Measurements from ENCODE around the gene DDX41. TPM values are rescaled to one million over a fixed set of nuclear protein-coding genes. Genes with fewer than 3 reads are reported as not detected.
"Not testable (repeated sequence)": the region's sequence is repeated elsewhere in the genome, so short reads cannot be mapped to it uniquely, and the experiment has no call there.

The DDX41 gene
- total RNA-seq, 2 experiments from 2014 or later, result 211 to 220 TPM

DNA sequence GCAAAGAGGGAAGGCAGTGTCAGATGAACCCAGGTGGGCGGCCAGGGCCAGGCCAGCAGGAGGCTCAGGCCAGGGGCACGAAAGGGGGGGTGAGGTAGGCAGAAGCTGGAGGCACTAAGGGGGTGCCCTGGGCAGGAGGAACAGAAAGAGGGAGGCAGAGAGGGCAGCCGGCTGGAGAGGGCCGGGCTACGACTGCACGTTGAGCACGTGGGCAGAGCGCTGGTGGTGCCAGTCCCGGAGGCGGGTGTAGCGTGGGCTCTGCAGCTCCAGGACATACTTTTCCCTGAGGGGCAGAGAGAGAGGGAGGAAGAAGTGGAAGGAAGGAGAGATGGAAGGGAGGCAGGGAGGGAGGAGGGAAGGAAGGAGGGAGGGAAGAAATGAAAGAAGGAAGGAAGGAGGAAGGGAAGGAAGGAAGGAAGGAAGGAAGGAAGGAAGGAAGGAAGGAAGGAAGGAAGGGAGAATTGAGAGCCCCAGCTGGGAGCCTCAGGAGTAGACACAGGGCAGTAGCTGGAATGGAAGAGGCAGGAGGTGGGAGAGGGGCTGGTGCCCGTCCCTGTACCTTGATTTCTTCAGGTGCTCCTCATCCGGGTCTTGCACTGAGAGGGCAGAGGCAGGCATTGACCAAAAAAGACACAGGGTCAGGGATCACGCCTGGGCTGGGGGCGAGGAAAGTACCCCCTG is 26.3 kb downstream of the DDX41 start:
- Mint-ChIP-seq H3K36me3 (peaks cover 20% of the 10 kb centered on the region), H3K27ac (no peak overlapping the region), H3K9me3 (no peaks in the 10 kb centered on the region), H3K27me3 (no peaks in the 10 kb centered on the region), H3K4me3 (no peak overlapping the region), H3K4me1 (peaks cover 8% of the 10 kb centered on the region)
- no peak for DNase-seq

- Mint-ChIP-seq H3K27me3 (no peaks in the 10 kb centered on the region), H3K9me3 (no peaks in the 10 kb centered on the region), H3K27ac (no peak overlapping the region), H3K4me1 (peaks cover 4% of the 10 kb centered on the region), H3K36me3 (peaks cover 20% of the 10 kb centered on the region), H3K4me3 (no peak overlapping the region)
- no peak for DNase-seq
Measured at GRCh38 chr5:177489119-177489716, 27.5 kb downstream of the DDX41 start.

DNA sequence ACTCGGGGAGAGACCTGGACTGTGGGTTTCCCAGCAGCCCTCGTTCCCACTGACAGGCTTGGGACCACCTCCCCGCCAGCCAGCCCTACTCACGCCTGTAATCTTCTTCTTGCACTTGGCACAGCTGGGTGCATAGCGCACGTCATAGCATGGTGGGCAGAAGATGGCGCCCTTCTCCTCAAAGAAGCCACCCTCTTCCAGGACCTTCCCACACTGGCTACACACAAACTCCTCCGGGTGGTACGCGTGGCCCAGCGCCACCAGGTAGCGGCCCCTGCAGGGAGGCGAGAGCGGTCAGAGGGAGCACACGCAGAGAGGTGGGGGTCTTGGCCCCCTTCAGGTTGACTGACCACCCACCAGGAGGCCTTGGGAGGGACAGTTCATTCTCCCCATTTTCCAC is 28.8 kb downstream of the DDX41 start:
- no peak for DNase-seq
- H3K4me1 Mint-ChIP-seq, result no peaks in the 10 kb centered on the region
- H3K36me3 Mint-ChIP-seq, result peaks cover 20% of the 10 kb centered on the region
- no peak overlapping the region for H3K4me3 Mint-ChIP-seq
- H3K27me3 Mint-ChIP-seq, result no peaks in the 10 kb centered on the region
- no peak overlapping the region for H3K27ac Mint-ChIP-seq
- no peaks in the 10 kb centered on the region for H3K9me3 Mint-ChIP-seq

DNA sequence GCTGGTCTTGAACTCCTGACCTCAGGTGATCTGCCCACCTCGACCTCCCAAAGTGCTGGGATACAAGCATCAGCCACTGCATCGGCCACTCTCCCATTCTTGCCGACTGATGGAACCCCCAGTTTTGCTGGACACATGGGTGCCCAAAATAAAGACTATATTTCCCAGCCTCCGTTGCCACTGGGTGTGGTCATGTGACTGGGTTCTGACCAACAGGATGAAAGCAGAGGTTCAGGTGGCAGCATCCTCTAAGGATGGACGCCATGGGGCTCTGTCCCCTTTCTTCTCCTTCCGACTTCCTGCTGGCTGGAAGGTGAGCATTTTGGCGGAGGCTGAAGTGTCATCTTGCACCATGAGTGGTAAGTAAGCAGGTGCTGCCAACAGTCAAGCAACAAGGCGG is 29.6 kb downstream of the DDX41 start:
- H3K27ac Mint-ChIP-seq, result no peak overlapping the region
- no peaks in the 10 kb centered on the region for H3K4me1 Mint-ChIP-seq
- peaks cover 20% of the 10 kb centered on the region for H3K36me3 Mint-ChIP-seq
- H3K27me3 Mint-ChIP-seq, result no peaks in the 10 kb centered on the region
- DNase-seq, result no peak
- H3K4me3 Mint-ChIP-seq, result no peak overlapping the region
- no peaks in the 10 kb centered on the region for H3K9me3 Mint-ChIP-seq

GRCh38 chr5:177486256-177486655 is 30.5 kb downstream of the DDX41 start:
- no peaks in the 10 kb centered on the region for H3K27me3 Mint-ChIP-seq
- H3K36me3 Mint-ChIP-seq, result peaks cover 17% of the 10 kb centered on the region
- no peaks in the 10 kb centered on the region for H3K9me3 Mint-ChIP-seq
- H3K4me1 Mint-ChIP-seq, result no peaks in the 10 kb centered on the region
- no peak overlapping the region for H3K4me3 Mint-ChIP-seq
- no peak overlapping the region for H3K27ac Mint-ChIP-seq
- DNase-seq, result no peak

DNA sequence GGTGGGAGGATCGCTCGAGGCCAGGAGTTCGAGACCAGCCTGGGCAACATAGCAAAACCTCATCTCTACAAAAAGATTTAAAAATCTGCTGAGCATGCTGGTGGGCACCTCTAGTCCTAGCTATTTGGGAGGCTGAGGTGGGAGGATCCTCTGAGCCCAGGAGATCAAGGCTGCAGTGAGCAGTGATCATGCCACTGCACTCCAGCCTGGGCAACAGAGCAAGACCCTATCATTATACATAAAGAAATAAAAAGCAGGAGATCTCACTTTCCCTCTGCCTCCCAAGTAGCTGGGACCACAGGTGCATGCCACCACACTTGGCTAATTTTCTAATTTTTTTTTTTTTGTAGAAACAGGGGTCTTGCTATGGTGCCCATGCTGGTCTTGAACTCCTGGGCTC is 31.0 kb downstream of the DDX41 start:
- peaks cover 15% of the 10 kb centered on the region for H3K36me3 Mint-ChIP-seq
- not testable (repeated sequence) for H3K27me3 Mint-ChIP-seq, H3K27ac Mint-ChIP-seq, H3K4me1 Mint-ChIP-seq, H3K9me3 Mint-ChIP-seq, H3K4me3 Mint-ChIP-seq, DNase-seq

DNA sequence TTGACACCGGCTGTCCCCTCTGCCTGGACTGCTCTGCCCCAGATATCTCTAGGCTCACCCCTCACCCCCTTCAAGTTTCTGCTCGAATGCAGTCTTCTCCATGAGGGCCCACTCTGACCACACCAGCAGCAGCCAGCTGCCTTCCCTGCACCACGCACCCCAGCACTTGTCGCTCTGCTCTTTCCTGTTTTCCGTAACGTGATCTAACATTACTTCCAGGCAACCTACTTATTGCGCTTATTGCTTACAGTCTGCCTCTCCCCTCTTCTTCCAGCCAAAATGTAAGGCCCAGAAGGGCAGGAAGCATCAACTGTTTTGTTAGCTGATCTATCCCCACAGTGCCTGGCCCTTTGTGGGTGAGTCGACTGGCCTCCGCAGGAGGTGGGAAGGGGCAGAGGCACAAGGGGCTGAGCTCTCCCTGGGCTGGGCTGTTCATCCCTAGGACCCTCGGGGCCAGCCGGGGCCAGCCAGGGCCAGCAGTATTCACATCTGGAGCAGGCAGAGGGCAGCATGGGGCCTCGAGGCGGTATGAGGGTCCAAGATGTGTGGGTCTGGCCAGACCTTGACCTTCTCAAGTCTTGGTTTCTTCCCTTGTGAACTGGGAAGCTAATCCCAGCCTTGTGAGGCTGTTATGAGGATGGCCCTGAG is 31.7 kb downstream of the DDX41 start:
- DNase-seq, result no peak
- H3K27me3 Mint-ChIP-seq, result no peaks in the 10 kb centered on the region
- peaks cover 4% of the 10 kb centered on the region for H3K4me1 Mint-ChIP-seq
- H3K27ac Mint-ChIP-seq, result no peak overlapping the region
- H3K4me3 Mint-ChIP-seq, result no peak overlapping the region
- no peaks in the 10 kb centered on the region for H3K9me3 Mint-ChIP-seq
- H3K36me3 Mint-ChIP-seq, result peaks cover 11% of the 10 kb centered on the region

DNA sequence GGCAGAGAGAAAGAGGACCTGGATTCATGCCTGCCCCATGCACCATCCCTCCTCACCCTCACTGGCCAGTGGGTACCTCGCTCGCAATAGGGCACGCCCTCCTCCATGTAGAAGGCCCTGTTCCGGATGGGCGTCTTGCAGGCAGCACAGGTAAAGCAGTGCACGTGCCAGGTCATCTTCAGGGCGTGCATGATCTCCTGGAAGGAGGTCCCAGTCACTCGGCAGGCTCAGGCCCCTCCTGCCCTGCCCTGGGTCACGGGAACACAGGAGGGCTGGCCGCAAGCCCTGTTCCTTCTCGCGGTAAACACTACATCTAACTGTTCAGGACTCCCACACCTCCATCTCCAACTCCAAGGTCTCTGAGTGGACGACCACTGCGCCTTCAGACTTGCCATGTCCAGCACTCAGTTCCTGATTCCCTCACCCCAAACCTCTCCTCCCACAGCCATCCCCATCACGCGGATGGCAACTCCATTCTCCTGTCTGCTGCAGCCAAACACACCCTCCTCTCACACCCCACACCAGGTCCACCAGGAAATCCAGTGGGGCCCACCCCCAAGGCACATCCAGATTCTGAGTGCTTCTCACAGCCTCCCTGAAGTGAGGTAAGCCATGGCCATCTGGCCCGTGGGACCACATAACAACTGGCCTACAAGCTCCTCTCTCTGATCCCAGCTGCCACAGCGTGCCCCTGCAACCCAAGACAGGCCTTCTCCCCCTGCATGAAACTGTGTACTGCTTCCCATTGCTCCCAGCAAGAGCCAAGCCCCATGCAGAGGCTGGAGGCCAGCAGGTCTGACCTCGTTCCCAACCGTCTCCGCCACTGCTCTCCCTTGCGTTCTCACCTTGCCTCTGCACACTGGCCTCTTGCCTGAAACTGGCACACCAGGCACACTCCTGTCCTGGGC is 32.5 kb downstream of the DDX41 start:
- peaks cover 11% of the 10 kb centered on the region for H3K4me1 Mint-ChIP-seq
- H3K27me3 Mint-ChIP-seq, result no peaks in the 10 kb centered on the region
- no peaks in the 10 kb centered on the region for H3K9me3 Mint-ChIP-seq
- H3K4me3 Mint-ChIP-seq, result no peak overlapping the region
- peaks cover 14% of the 10 kb centered on the region for H3K36me3 Mint-ChIP-seq
- no peak for DNase-seq
- no peak overlapping the region for H3K27ac Mint-ChIP-seq

- DNase-seq, result no peak
- no peaks in the 10 kb centered on the region for H3K9me3 Mint-ChIP-seq
- peaks cover 17% of the 10 kb centered on the region for H3K36me3 Mint-ChIP-seq
- H3K27me3 Mint-ChIP-seq, result no peaks in the 10 kb centered on the region
- no peak overlapping the region for H3K4me3 Mint-ChIP-seq
- no peak overlapping the region for H3K27ac Mint-ChIP-seq
- peaks cover 22% of the 10 kb centered on the region for H3K4me1 Mint-ChIP-seq
Measured at GRCh38 chr5:177483042-177483441, 33.7 kb downstream of the DDX41 start.

DNA sequence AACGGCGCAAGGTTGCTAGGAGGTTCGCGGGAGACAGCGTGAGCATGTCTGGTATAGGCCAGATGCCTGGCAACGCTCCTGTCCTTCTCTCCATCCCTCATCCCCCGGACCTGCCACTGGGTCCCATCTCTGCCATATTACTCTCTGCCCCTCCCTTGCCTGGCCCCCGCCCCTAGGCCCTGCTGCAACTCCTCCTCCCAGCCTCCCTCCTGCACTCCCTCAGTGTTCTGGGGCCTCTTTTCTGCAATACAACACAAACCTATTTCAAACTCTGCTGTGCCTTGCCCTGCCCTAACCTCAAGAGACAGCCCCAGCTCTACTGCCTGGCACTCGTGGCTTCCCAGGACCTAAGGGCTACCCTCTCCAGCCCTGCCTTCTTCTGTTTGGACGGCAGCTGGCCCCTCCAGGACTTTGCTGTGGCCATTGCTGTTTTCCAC is 34.4 kb downstream of the DDX41 start:
- no peak for DNase-seq
- no peaks in the 10 kb centered on the region for H3K9me3 Mint-ChIP-seq
- H3K4me1 Mint-ChIP-seq, result peaks cover 28% of the 10 kb centered on the region
- no peak overlapping the region for H3K27ac Mint-ChIP-seq
- no peak overlapping the region for H3K4me3 Mint-ChIP-seq
- no peaks in the 10 kb centered on the region for H3K27me3 Mint-ChIP-seq
- peaks cover 16% of the 10 kb centered on the region for H3K36me3 Mint-ChIP-seq

DNA sequence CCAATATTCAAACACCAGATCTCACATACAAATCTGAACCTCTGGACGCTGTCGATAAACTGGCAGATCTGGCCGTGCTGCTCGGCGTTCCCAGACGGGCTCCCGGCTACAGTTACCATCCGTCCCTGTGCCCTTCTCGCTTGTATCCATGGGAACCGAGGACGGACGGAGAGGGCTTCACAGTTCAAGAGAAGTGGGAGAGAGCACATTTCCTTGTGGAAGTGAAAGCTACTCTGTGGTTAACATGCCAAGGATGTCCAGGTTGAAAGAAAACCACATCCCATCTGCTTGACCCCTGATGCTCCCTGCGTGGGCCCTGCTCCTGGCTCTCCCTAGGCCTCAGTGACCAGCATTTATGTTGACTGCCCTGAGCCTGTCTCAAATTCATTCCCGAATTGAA is 37.0 kb downstream of the DDX41 start:
- Mint-ChIP-seq H3K4me1 (peaks cover 45% of the 10 kb centered on the region), H3K9me3 (no peaks in the 10 kb centered on the region), H3K4me3 (no peak overlapping the region), H3K36me3 (peaks cover 8% of the 10 kb centered on the region), H3K27ac (peak overlapping the region; percentile 97), H3K27me3 (no peaks in the 10 kb centered on the region)
- DNase-seq, result no peak

- Mint-ChIP-seq H3K36me3 (peaks cover 8% of the 10 kb centered on the region), H3K4me1 (peaks cover 52% of the 10 kb centered on the region), H3K27ac (peak overlapping the region; percentile 97), H3K27me3 (no peaks in the 10 kb centered on the region), H3K4me3 (peak overlapping the region; percentile 56), H3K9me3 (no peaks in the 10 kb centered on the region)
- DNase-seq, result peak; percentile 66
Measured at GRCh38 chr5:177478711-177479646, 37.8 kb downstream of the DDX41 start.

DNA sequence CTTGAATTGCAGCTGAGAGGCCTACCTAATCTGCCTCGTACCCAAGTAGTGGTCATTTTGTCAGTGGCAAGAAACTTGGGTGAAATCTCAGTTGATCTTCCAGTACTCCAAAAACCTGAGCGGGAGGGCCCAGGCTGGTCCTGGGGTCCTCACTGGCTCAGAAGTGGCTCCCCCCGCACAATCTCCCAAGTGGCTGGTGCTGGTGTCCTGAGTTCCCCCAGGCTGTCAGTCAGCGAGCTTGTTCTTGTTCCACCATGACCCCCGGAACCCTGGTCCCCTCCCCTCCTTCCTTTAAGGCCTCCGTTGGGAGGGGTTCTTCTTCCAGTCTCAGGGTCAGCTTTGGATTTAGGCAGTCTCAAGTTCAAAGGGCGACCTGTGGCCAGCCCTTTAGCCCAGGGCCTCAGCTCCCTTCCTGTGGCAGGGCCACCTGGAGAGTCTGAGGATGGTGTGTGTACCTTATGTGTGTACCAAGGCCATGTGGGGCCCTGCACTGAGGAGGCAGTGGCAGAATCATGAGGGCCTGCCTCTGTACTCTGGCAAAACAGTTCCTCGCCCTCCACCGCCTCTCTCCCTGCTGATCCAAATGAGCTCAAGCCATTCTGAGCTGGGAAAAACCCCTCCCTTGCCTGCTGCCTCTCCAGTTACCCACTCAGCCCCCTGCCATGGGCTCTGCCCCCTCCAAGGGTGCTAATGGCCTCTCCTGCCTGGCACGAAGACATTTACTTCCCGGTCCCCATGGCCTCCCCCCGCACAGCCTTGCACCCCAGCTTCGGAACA is 38.9 kb downstream of the DDX41 start:
- Mint-ChIP-seq H3K4me3 (no peak overlapping the region), H3K4me1 (peaks cover 54% of the 10 kb centered on the region), H3K27ac (peak overlapping the region; percentile 97), H3K36me3 (peaks cover 8% of the 10 kb centered on the region), H3K27me3 (no peaks in the 10 kb centered on the region), H3K9me3 (no peaks in the 10 kb centered on the region)
- no peak for DNase-seq
